Stomach (tissue), 4 donors: ENCODE measurements around the gene SRPRB.

ENCODE experiments used
- CTCF ChIP-seq, 7 experiments: fragments of 450-650 bp in 4 of 7; fragments of 200-600 bp in 3 of 7; sonication (generic) in 3 of 7; IDR thresholded peaks; one replicate each; pipeline ENCODE4 v1.5.1; 2016 to 2019; ENCODE audit warnings: antibody characterized with exemption in 7 of 7, control low read depth in 2 of 7, mild to moderate bottlenecking in 1 of 7
- POLR2A ChIP-seq, 4 donors: fragments of 450-650 bp; IDR thresholded peaks; one replicate each; pipeline ENCODE4 v1.6.1; 2016; ENCODE audit warnings: antibody characterized with exemption in 4 of 4, control low read depth in 2 of 4, mild to moderate bottlenecking in 1 of 4, moderate library complexity in 1 of 4

DNA sequence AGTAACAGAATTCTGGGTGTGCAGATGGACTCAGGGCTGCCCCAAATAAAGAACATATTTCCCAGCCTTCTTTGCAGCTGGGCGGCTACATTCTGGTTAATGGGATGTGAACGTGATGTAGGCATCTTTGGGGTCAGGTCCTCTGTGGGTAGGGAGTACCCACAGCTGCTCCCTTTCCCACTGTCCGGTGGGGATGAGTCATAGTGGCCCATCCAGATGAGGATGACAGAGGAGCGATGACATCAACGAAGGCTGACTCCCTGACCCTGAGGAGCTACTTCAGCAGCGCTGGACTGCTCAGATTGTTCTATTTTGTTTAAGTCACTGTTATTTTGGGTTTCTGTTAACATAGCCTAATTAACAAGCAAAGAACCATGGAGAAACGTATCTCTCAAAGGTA is 38.0 kb downstream of the SRPRB start:
- TF ChIP-seq POLR2A (IDR thresholded peaks at IDR 0.05) (no peak), CTCF (IDR thresholded peaks at IDR 0.05) (no peak)
